Measurements from ENCODE around the gene FOXRED1.
"Not testable (repeated sequence)": the region's sequence is repeated elsewhere in the genome, so short reads cannot be mapped to it uniquely, and the experiment has no call there.

Gene FOXRED1

DNA sequence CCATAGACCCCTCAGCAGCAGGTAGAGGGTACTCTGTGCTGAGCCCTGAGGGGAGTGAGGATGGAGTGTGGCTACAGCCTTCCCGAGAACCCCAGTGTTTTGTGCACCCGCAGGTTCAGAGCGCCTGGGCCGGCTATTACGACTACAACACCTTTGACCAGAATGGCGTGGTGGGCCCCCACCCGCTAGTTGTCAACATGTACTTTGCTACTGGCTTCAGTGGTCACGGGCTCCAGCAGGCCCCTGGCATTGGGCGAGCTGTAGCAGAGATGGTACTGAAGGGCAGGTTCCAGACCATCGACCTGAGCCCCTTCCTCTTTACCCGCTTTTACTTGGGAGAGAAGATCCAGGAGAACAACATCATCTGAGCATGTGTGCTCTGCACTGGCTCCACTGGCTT lies 8.4 kb downstream of the FOXRED1 start:
- DNase-seq (ENCODE audit: low spot score): no peak

DNA sequence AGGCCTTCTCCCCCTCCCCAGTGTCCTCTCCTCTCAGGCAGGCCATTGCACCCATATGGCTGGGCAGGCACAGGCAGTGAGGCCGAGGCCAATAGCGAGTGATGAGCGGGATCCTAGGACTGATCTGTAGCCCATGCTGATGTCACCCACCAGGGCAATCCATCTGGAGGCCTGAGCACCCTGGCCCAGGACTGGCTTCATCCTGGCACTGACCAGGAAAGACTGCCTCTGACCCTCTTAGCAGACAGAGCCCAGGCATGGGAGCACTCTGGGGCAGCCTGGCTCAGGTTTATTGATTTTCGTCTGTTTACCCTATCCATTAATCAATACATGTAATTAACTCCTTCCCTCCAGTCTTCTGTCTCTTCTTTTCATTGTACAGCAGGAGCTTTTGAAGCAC lies 8.8 kb downstream of the FOXRED1 start:
- no peak for DNase-seq (ENCODE audit: low spot score)

DNA sequence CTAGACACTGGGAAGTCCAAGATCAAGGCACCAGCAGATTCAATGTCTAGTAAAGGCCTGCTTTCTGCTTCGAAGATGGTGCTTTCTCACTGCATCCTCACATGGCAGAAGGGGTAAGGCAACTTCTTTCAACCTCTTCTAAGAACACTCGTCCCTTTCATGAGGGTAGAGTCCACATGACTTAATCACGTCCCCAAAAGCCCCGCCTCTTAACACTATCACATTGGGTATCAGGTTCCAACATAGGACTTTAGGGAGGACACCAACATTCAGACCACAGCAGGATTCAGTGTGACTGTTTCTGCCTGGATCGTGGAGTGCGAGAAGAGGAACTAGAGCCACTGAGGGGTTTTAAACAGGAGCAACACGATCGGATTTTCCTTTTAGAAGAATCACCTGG lies 10.2 kb downstream of the FOXRED1 start:
- no peak for DNase-seq (ENCODE audit: low spot score)

DNA sequence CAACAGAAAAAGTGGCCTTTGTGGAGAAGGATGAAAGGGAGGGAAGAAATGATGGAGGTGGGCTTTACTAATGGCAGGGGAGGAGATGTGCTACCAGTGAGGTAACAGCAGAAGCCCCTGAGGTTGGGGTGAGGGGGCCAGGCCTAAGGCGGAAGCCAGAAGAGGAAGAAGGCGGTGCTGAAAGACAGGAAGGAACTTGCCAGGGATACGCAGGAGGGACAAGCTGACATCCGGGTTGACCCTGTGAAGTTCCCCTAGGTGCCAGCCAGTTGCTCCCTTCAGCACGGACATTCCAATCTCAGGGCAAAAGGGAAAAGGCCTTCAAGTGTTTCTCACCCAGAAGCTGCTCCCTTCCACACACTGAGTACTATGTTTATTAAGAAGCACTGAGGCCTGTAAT lies 11.6 kb downstream of the FOXRED1 start:
- no peak for DNase-seq (ENCODE audit: low spot score)

DNA sequence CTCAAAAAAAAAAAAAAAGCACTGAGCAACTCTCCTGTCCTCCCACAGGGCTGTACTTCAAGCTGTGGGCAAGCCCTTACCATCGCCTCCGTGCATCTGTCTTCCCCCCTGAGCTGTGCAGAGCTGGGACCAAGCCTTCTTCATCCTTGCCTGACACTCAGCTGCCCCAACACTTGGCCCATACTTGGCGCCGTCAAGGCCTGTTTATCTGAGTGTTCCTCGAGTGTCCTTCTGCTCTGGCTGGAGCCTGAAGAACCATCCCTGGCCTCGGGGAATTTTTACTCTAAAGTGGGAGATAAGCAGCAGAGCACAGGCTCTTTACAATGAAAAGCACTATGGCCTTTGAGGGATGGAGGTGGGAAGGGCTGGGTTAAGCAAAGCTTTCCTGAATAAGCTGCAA lies 12.3 kb downstream of the FOXRED1 start:
- DNase-seq (ENCODE audit: low spot score): no peak

DNA sequence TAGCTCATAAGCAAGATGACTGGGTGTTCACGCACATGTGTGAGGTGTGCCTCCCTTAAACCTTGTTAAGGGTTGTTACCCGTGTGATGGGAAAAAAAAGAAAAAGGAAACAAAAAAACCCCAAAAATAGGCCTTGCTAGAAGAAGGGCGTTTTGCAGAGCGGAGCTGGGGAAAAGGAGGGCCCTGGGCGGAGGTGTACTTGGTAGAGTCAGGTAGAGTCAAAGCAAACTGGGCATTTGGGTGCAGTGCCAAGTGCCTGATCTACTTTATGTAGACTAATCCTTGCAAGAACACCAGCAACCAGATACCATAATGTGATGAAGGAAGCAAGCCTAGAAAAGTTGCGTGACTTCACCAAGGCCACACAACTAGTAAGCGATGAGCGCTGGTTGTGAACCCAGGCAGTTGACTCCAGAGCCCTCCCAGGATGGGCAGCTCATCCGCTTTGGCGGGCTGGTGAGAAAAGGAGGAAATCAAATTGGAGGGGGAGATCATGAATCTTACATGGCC lies 12.8 kb downstream of the FOXRED1 start:
- no peak for DNase-seq (ENCODE audit: low spot score)

DNA sequence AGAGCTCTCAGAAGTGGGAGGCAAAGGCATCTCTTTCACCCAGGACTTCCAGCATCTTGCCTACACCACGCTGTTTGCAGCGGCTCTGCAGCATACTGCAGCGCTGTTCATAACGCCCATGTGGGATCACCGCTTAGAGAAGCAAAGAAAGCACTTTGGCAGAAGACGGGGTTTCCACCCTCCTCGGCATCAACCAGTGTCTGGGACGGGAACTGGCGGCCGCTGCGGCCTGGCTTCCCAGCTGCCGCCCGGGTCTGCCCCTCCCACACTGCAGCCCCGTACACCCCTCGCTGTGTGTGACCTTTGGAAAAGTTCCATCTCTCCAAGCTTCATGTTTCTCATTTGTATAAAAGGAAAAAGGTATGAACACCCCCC lies 13.4 kb downstream of the FOXRED1 start:
- peak; percentile 35 for DNase-seq (ENCODE audit: low spot score)

DNA sequence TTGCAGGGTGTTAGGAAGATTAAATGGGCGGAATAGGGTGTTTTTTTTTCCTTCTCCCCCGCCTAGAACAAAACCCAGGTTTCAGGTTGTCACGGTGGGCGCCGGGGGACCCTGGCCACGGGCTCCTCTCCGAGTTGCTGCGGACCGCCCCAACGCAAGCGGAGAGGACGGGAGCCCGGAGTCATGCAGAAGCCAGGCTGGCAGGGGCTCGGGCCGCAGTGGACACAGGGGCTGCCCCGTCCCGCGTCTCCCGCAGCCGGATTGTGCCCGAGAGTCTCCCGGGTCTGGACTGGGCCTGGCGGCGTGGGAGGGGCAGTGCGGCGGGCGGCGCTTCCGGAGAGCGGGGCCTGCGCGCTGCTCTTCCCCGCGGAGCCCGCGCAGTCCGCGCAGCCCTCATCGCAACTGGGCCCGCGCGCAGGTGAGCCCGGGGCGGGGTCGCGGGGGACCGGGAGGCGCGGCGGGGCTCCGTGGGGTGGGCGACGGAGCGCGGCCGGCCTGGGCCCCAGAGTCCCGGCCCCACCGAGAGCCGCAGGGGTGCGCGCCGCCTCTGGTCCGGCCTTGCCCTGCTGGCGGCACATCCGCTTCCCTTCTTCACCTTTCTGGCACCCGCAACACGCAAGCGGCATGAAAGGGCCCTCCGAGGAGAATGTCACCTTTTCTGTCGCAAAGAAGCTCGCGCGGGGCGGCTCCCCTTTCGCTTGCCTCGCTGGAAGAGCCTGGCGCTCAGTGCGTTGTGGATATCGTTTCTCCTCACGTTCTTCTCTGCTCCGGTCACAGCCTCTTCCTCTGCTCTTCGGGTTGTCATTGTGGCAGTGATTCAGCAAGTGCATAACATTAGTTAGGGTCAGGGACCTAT lies 14.0 kb downstream of the FOXRED1 start, which contains the start of gene TIRAP:
TIRAP (plus strand) TSS at position 358 of the 856 bp plus-strand sequence. CDS start 7,802 bp downstream, outside the sequence.
- DNase-seq (ENCODE audit: low spot score): peak; percentile 48

DNA sequence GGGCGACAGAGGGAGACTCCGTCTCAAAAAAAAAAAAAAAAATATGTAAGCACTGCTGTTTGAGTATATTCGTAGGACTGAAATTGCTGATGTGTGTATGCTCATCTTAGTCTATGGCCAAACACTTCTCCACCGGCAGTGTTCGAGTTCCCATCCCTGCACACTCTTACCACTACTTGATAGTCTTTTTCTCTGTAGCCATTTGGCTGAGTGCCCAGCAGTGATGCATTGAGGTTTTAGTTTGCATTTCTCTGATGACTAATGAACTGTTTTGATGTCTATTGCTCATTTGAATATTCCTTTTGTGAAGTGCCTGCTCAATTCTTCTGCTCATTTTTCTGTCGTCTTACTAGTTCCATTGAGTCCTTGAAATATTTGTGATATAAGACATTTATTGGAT lies 15.9 kb downstream of the FOXRED1 start:
- peak; percentile 77 for DNase-seq (ENCODE audit: low spot score)

DNA sequence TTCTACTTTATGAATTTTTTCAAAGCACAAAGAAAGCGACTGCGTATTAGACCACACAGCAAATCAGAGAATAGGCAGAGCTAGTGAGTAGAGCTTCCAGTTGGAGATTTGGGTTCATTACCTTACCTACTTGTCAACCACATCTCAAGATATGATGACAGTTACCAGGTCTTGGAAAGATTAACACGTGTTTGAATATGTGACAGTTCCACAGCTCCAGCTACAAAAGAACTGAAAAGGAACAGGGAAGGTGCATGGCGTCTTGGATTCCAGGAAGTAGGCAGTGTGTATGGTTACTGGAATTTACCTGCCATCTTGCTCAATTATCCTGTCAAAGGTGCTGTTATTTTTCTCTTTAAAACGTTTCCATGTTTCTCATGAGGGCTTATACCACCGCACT lies 19.3 kb downstream of the FOXRED1 start:
- no peak for DNase-seq (ENCODE audit: low spot score)

DNA sequence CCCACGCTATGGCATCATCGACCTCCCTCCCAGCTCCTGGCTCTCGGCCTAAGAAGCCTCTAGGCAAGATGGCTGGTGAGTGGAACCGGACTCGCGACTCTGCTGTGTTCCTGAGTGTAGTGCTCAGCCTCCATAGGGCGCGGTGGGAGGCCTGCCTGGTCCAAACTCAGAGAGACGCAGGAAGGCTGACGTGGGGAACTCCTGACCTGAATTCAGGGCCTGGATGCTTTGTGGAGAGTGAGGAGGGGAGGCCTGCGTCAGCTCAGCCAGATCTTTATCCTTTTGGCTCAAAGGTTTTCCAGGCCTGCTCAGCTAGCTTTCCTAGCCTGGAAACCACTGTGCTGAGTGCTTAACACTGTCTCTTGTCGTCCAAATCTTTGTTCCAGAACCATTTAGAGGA lies 21.9 kb downstream of the FOXRED1 start:
- no peak for DNase-seq (ENCODE audit: low spot score)

DNA sequence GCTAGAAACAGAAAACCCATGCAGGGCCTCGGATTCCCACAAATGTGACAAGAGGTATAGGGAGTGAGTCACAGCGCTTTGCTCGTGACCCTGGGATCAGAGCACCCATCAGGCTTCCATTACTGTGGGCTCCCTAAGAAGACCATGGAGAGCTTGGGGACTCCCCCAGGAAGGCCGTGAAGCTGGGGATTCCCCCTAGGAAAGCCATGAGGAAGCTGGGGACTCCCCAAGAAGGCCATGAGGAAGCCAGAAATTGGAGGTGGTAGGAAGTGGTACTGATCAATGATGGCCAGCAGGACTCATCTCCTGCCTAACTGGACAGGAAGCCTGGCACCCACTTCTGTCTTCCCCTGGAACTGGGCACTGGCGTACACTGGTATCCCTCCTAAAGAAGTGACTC lies 24.8 kb downstream of the FOXRED1 start:
- DNase-seq (ENCODE audit: low spot score): no peak

DNA sequence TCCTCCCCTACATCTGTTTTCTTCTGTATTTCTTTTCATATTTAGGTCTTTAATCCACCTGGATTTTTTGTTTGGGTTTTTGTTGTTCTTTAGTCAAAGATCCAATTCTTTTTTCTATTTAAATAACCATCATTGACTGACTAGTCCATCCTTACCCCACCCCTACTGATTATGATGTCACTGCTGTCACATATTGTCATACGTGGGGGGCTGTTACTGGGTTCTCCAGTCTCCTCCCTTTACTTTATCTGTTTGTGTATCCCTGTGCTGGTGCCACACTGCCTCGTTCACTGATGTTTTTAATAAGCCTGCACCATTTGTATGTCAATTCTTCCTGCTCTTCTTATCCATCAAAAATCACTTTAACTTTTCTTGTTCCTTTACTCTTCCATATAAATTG lies 28.1 kb downstream of the FOXRED1 start:
- no peak for DNase-seq (ENCODE audit: low spot score)

DNA sequence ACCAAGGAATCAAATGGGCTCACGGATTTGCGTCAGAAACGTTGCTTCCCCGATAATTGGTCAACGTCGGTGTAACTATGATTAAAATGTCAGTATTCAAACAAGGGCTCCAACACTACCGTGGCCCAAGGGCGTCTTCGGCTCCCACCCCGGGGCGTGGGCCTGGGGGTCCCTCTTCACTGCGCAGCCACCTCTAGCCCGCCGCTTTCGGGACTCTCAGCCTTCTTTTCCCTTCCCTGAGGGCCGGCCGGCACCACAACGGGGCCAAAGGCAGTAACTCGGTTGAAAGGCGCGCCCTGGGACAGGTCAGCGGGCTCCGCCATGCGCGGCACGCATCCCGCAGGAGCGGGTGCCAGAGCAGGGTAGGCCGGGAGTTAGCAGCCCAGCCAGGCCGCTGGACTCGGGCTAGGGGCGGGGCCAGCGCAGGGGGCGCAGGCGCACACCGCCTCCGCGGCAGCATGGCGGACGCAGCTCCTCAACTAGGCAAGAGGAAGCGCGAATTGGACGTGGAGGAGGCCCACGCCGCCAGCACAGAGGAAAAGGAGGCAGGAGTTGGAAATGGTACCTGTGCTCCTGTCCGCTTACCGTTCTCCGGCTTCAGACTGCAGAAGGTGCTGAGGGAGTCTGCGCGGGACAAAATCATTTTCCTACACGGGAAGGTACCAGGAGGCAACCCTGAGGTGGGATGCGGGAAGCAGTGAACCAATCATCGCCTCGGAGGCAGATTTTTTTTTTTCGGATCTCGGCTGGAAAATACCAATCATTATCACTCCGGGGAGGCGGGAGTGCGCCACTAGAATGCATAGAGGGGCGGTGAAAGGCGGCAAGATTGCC lies 34.9 kb downstream of the FOXRED1 start, which contains the start of gene DCPS:
DCPS (plus strand) TSS at position 438 of the 834 bp plus-strand sequence; CDS start at position 459, 21 bp downstream.
- DNase-seq (ENCODE audit: low spot score): peak; percentile 84

DNA sequence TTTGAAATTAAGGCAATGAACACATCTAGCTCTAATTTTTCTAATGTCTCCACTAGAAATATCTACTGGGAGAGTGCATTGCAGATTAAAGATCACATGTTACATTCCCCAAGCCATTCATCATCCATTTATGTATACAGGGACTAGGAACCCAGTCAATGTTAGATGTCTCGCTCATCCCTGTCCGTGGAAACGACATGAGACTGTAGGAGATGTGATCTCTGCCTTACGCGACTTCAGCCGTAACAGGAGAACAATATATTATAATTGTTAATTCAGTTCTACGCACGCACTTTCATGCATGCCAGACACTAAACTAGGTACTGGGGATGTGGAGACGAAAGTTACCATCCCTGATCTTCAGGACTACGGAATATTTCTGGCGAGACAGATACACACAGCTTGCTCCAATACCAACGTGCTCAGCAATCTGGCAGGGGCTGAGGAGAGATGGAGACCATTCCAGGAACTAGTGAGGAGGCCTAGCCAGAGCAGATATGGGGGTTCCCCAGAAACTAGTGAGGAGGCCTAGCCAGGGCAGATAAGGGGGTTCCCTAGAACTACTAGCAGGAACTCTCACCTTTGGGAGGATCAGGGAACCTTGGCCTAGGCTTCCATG lies 35.6 kb downstream of the FOXRED1 start:
- no peak for DNase-seq (ENCODE audit: low spot score)

DNA sequence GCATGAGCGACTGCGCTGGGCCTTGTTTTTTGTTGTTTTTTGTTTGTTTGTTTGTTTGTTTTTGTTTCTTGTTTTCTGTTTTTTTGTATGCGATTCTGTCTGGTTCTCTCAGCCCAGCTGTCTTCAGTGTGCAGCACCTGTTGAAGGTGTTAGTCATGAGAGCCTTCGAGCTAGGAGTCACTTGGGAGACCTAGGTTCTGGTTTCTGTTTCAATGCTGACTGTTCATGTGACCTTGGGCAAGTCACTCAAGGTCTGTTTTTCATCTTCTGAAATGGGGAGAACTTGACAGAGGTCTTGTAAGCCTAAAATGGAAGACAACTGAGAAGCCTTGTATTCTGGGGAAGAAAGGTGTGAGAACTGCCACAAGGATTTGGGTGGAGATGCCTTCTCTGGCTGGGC lies 36.7 kb downstream of the FOXRED1 start:
- no peak for DNase-seq (ENCODE audit: low spot score)

DNA sequence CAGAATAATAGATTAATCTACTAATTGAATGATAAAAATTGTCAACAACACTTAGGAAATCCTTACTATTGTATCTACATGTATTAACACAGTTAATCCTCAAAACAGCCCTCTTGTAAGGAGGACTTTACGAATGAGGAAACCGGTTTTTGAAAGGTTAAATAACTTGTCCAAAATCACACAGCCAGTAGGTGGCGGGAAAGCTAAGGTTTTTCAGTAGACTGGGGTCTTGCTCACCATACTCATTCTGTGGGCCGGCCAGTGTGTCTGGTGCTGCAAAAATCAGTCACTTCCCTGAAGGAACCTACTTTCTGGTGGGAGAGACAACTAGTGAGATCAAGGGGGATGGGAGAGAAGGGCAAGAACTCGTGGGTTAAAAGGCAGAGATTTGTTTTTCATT lies 38.8 kb downstream of the FOXRED1 start:
- DNase-seq (ENCODE audit: low spot score): no peak

DNA sequence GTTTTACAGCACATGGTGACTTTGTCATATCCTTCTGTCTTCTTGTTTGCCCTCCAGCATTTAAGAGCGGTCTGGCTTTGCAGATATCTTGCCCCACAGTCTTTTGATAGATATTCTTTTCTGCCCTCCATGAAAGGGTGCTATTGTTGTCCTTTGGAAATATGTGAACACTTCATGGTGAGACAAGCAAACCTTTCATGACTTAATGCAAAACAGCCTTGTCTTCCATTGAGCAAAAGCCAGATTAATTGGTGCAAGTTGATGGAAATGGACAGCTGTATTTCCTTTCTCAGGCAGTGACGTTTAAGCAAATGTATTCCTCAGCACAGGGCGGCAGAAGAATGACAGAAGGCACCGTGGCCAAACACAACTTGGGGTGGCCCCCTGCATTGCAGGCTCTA lies 39.3 kb downstream of the FOXRED1 start:
- DNase-seq (ENCODE audit: low spot score): no peak

DNA sequence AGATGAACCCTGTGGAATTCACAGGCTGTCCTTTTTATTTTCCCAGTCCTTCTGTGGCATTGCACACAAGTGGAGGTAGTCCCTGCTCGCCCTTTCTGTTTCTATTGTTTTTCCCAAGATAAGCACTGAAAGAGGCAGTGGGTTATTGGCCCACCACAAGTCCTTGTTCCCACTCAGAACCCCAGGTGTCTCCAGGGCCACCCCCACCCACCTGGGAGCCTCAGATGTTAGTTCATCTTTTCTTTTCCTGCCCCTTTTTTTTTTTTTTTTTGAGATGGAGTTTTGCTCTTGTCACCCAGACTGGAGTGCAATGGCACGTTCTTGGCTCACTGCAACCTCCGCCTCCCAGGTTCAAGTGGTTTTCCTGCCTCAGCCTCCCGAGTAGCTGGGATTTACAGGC lies 39.8 kb downstream of the FOXRED1 start:
- DNase-seq (ENCODE audit: low spot score): not testable (repeated sequence)

DNA sequence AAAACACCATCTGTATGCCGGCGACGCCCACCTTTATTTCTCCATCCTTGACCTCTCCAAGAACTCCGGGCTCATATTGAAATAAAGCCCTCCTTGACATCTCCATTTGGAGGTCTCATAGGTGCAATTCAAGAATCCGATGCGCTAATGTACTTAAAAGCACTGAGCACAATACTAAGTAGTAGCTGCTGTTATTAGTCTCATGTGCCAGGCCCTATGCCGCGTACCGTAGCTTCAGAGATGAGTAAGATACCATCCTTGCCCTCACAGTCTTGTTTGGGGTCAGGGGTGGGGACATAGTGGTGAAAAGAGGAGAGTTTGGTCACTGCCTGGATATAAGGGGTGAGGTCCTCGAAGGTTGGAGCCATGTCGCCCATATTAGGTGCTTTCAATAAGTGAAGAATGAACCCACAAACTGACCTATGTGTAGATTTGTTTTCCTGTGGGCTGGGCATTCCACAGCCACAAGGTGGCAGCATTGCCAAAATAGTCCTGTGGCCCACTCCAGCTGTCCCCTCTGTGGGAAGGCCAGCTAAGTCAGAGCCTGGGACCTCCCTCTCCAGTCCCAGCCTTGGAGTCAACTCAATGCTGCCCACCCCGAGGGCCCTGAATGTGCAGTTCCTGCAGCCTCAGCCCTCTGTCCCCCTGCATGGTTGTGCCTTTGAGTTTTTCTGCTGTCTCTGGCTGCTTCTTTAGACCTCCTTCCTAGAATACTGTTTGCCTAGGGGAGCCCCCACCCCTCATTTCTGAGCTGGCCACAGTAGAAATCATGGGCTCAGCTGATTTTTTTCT lies 41.4 kb downstream of the FOXRED1 start:
- peak; percentile 49 for DNase-seq (ENCODE audit: low spot score)

DNA sequence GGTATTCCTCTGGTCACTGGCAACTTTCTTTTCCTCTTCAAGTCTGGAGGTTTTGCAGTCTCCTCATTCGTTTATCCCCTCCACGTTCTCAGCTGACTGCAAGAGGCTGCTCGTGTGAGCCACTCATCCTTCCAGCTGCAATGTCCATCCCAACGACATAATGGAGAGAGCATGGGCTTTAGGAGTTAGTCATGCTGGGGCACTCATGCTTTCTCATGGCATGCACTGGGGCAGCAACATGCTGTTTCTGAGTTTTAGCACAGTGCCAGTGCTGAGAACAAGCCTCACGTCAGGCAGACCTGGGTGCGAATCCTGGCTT lies 42.0 kb downstream of the FOXRED1 start:
- DNase-seq (ENCODE audit: low spot score): no peak
